ENCODE data around the gene FBXW2.

Gene FBXW2

GRCh38 chr9:120714846-120715388 is 78.3 kb downstream of the FBXW2 start:
- no peak for DNase-seq (ENCODE audit: low read depth)
- H3K4me3 ChIP-seq (ENCODE audit: control insufficient read depth, low read depth, low read length): peak overlapping the region; percentile 49
- no peak for TF ChIP-seq CTCF (IDR thresholded peaks at IDR 0.05; ENCODE audit: control insufficient read depth, insufficient read depth, low read depth, low read length, missing control alignments)

GRCh38 chr9:120714088-120714845 is 78.9 kb downstream of the FBXW2 start, which contains the start of gene MEGF9:
Gene MEGF9, minus strand, starts transcription at chr9:120714470. Its CDS starts 112 bp downstream, at chr9:120714358.
- peak; percentile 87 for DNase-seq (ENCODE audit: low read depth)
- peak within 1 kb of the TSS; percentile 65 for H3K4me3 ChIP-seq (ENCODE audit: control insufficient read depth, low read depth, low read length)
- TF ChIP-seq CTCF (IDR thresholded peaks at IDR 0.05; ENCODE audit: control insufficient read depth, insufficient read depth, low read depth, low read length, missing control alignments): no peak

- TF ChIP-seq CTCF (IDR thresholded peaks at IDR 0.05; ENCODE audit: control insufficient read depth, insufficient read depth, low read depth, low read length, missing control alignments): no peak
- DNase-seq (ENCODE audit: low read depth): no peak
- H3K4me3 ChIP-seq (ENCODE audit: control insufficient read depth, low read depth, low read length): peak overlapping the region; percentile 65
Observed at GRCh38 chr9:120713257-120714087, 79.7 kb downstream of the FBXW2 start.

- no peak for TF ChIP-seq CTCF (IDR thresholded peaks at IDR 0.05; ENCODE audit: control insufficient read depth, insufficient read depth, low read depth, low read length, missing control alignments)
- H3K4me3 ChIP-seq (ENCODE audit: control insufficient read depth, low read depth, low read length): no peak overlapping the region
- DNase-seq (ENCODE audit: low read depth): no peak
Observed at GRCh38 chr9:120712539-120713031, 80.6 kb downstream of the FBXW2 start.

- H3K4me3 ChIP-seq (ENCODE audit: control insufficient read depth, low read depth, low read length): no peak overlapping the region
- no peak for TF ChIP-seq CTCF (IDR thresholded peaks at IDR 0.05; ENCODE audit: control insufficient read depth, insufficient read depth, low read depth, low read length, missing control alignments)
- no peak for DNase-seq (ENCODE audit: low read depth)
Observed at GRCh38 chr9:120711841-120712538, 81.2 kb downstream of the FBXW2 start.

GRCh38 chr9:120711354-120711753 is 81.9 kb downstream of the FBXW2 start:
- TF ChIP-seq CTCF (IDR thresholded peaks at IDR 0.05; ENCODE audit: control insufficient read depth, insufficient read depth, low read depth, low read length, missing control alignments): no peak
- no peak for DNase-seq (ENCODE audit: low read depth)
- H3K4me3 ChIP-seq (ENCODE audit: control insufficient read depth, low read depth, low read length): no peak overlapping the region

Measured in AG09309 (cell line).